ENCODE data around the gene AGPAT4.
A peak's percentile ranks its signal among the peaks of the same experiment; 100 is the strongest.

Gene AGPAT4

GRCh38 chr6:161254126-161254463 lies 19.8 kb downstream of the AGPAT4 start:
- DNase-seq: no peak

GRCh38 chr6:161251345-161251744 lies 22.5 kb downstream of the AGPAT4 start:
- DNase-seq: no peak

- DNase-seq: no peak
Observed at GRCh38 chr6:161249327-161249726, 24.5 kb downstream of the AGPAT4 start.

DNA sequence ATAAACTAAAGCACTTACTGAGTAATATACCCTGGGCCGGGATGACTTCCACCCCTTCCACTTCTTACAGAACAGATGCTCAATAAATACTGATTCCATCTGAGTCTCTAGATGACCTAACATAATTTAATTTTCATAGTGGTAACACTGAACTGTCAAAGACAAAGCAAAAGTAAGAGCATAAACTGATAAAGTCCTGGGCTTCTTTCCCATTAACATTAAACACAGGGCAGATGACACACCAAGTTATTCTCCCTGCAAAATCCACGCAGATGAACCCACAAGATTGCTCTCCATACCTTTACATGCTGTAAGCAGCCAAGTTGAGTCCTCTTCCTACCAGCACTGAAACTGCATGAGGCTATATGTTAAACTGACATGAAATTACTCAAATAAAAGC lies 27.1 kb downstream of the AGPAT4 start:
- DNase-seq: no peak

GRCh38 chr6:161245363-161245762 lies 28.5 kb downstream of the AGPAT4 start:
- DNase-seq: no peak

- DNase-seq: no peak
Observed at GRCh38 chr6:161244725-161245124, 29.1 kb downstream of the AGPAT4 start.

DNA sequence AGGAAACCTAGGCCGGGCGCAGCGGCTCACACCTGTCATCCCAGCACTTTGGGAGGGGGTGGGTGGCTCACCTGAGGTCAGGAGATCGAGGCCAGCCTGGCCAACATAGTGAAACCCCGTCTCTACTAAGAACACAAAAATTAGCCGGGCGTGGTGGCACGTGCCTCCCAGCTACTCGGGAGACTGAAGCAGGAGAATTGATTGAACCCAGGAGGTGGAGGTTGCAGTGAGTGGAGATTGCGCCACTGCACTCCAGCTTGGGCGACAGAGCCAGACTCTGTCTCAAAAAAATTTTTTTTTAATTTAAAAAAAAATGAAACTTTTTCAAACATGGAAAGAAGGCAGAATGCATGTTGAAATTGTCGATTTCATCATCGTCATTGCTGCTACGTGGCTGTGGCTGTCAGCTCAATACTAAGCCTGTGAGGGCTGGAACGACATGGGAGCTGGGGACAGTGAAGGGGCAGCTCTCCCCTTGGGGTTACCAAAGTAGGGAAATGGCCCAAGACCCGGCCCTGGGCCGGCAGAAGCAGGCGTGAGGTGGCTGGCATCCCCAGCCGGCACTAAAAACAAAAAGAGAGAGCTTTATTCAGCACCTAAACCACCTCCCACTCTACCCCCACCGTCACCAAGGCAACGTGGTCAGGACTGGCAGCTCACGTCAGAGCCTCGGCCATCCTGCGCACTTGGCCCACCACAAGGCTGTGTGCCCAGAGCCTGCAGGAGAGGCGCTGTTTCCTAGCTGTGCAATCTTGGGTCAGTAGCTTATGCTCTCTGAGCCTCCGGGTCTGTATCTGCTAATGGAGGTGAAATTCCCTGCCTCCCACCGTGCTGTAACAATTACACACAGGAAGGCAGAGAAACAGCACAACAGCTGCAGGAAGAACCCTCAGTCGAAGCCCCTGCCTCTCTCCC lies 30.8 kb downstream of the AGPAT4 start:
- DNase-seq: no peak

- no peak for DNase-seq
Observed at GRCh38 chr6:161242113-161242512, 31.7 kb downstream of the AGPAT4 start.

- DNase-seq: peak in 1 of 2 experiments; percentile 41
Observed at GRCh38 chr6:161239001-161239400, 34.9 kb downstream of the AGPAT4 start.

DNA sequence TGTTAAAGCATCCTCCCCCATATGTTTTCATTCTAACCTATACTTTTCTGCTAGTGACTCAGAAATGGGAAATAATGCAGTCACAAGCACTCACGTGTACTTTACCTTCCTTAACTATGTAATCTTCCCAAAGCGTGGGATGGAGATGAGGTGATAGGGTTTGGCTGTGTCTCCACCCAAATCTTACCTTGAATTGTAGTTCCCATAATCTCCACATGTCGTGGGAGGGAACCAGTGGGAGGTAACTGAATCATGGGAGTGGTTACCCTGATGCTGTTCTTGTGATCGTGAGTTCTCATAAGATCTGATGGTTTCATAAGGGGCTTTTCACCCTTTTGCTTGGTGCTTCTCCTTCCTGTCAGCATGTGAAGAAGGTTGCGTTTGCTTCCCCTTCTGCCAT lies 35.4 kb downstream of the AGPAT4 start:
- DNase-seq: no peak

- no peak for DNase-seq
Observed at GRCh38 chr6:161238081-161238480, 35.8 kb downstream of the AGPAT4 start.

- DNase-seq: no peak
Observed at GRCh38 chr6:161237176-161237575, 36.7 kb downstream of the AGPAT4 start.

DNA sequence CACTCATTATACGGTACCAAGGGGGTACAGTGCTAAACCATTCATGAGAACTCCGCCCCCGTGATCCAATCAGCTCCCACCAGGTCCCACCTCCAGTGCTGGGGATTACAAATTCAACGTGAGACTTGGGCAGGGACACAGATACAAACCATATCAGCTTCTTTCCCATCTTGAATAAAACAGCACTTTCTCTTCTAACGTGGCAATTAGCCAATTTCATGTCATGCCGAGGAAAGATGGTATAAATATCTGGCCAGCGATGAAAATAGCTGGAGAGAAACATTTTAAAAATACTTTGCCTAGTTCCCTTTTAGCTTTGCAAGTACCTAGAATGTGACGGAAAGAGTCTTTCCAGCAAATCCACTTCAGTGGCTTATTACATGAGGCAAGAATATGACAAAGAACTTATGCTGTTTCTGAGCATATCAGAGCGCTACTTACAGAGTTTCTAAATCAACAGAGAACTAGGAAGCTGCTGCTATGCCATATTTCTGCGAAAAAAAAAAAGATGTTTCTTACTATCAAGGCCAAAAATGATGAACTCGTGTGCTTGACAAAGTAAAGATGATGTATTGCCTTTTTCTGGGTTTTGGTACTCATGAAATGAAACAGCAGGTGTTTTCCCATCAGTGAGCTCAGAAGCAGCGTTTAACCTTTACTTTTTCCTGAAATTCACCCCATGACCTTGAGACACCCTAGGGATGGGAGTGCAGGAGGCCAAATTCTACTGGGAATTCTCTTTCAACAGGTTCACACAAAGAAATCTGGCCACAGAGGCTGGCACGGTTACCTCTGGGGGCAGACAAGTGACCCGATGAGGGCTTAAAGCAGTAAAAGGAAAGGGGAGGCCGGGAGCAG lies 37.9 kb downstream of the AGPAT4 start:
- no peak for DNase-seq

DNA sequence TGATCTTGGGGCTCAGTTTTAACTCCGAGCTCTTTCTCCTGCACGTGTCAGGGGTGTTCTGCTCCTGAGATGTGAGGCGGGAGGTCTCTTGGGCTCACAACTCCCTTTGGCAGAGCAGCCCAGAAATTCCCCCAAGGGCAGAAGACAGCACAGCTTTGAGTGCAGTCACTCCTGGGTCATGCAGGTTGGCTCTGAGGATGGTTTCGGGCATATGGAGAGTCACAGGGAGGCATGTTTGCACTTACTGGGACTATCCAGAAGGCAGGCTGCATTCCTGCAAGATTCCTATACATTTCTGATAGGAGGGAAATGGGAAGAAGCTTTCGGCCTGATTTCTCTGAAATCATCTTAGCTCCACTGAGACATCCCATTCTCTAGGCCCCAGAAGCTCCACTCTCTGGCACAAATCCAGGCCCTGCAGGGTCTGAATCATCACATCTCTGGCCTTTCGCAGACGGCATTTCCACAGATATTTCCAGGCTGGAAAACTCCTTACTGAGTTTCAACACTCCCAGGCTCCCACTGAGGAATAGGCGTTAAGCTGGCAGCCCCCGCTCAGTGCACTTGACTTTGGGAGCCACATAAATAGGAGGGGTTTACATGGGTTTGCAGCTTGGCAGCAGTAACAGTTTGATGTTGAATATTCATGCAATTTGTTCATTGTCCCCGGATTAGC lies 39.7 kb downstream of the AGPAT4 start:
- DNase-seq: peak in 1 of 2 experiments; percentile 33

DNA sequence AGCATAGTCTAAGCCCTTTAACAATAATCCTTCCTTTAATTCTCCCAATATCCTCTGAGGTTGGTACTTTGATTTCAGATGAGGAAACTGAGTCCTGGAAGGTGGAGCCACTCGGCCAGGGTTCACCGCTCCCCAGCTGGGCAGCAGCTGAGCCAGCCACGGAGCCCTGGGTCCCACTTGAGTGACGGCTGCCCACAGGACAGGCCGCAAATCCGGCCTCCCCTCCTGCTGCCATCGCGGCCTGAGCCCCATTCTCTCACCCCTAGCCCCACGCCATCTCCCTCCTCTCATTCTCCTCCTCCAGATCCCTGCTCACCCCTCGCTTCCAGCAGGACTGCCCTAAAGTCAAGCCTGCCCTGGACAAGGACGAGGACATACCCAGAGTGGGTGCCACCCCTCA lies 41.4 kb downstream of the AGPAT4 start:
- no peak for DNase-seq

- no peak for DNase-seq
Observed at GRCh38 chr6:161232010-161232409, 41.9 kb downstream of the AGPAT4 start.

DNA sequence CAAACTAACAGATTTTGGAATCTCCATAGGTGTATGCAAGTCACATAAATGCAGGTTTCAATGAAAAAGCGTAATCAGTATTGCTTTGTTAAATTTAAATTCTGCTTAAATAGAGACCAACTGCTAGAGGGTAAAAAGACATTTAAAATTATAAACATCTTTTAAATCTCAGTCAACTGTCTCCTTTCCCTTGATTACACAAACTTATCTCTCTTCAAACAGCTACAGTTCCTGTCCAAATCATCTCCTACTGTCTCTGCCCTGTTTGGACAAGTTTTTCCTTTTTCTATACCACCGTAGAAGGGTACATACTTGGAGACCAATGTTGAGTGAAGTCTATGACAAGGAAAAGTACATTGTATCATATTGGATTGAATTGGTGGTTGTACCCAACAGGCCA lies 43.5 kb downstream of the AGPAT4 start:
- DNase-seq: no peak

GRCh38 chr6:161228921-161229591 lies 44.8 kb downstream of the AGPAT4 start:
- no peak for DNase-seq

GRCh38 chr6:161228096-161228495 lies 45.8 kb downstream of the AGPAT4 start:
- no peak for DNase-seq

DNA sequence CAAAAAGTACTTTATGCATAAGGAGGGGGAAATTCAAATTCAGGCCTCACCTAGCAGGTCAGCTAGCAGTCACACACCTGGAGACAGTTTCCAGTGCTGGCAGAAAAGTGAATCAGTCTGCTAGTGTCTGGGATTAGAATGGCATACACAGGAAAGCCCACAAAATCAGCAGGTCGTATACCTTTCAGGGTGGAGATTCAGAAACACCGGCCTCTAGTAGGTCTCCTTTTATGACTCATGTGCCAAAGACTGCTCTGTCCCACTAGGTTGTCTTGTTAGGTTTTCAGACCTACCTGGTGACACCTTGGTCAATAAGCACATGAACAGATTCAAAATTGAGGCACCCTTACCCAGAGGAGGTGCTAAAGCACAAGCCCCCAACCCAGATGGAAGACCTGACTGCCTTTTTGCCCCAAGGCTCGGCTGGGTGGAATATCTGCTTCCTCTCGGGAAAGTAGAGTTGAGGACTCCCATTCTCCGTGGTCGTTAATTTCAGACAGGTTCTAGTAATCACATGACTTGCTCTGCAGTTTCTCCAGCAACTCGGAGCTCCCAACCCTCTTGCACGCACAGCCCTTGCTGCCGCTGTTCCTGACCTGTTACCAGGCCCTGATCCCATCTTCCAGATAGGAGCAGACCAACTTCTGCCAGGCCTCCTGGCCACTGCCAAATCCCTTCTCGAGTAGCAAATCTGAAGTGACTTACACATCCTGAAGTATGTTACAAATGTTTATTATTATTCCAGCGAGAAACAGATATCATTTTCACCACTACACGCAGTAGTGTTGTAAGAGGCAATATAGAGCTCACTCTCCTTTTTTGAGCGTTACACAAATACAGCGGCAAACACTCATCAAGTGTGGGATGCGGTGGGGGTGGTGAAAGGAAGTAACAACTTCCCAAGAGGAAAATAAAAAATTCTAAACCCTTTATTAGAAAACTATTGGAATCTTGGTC lies 46.6 kb downstream of the AGPAT4 start:
- no peak for DNase-seq

All from NCI-H524 (cell line).